NK-92 (cell line): Measurements from ENCODE around the gene PTPMT1.

Source experiments
- DNase-seq: peaks from one replicate; lab custom pipeline; 2025; ENCODE audit not compliant: unreplicated experiment; lab: John Stamatoyannopoulos, UW

The PTPMT1 gene

GRCh38 chr11:47578524-47579494 lies 13.4 kb downstream of the PTPMT1 start, which contains the start of the genes KBTBD4 and NDUFS3:
TSS of gene KBTBD4 (minus strand) at chr11:47578970. CDS start at chr11:47578951, 19 bp downstream.
TSS of gene NDUFS3 (plus strand) at chr11:47579074. CDS start at chr11:47579092, 18 bp downstream.
- DNase-seq, result peak; percentile 31

GRCh38 chr11:47583844-47584243 lies 18.4 kb downstream of the PTPMT1 start:
- no peak for DNase-seq

- DNase-seq, result no peak
Observed at GRCh38 chr11:47586098-47586855, 20.9 kb downstream of the PTPMT1 start, which contains the start of gene FAM180B. TSS of gene FAM180B (plus strand) at chr11:47586678. CDS start at chr11:47586769, 91 bp downstream.

DNA sequence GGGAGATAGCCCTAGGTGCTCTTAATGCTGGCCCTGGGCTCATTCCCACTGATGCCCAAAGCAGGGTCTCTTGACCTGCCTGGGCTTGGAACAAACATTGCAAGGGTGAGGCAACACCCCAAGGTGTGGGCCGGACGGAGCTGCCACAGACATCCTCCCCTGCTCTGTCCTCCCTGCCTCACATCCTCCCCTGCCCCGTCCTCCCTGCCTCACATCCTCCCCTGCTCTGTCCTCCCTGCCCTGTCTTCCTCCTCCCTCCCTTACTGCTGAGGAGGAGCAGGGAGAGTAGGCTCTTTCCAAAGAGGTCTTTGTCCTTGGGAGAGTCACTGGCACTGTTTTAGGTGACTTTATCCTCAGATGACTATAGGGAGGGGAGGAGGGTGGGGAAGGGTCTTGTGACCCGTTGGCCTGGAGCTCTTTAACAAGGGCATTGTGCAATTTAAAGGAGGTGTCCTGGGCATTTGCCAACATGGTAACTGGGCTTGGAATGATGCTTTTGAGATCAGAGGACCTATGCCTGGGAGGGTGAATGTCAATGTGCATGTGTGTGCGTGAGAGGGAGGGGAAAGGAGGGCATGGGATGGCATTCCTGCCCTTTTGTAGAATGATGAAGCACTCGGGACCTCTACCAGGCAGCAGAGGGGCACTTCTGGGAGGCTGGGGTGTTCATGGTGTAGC lies 21.8 kb downstream of the PTPMT1 start:
- no peak for DNase-seq

GRCh38 chr11:47587723-47588326 lies 22.4 kb downstream of the PTPMT1 start:
- DNase-seq, result no peak

DNA sequence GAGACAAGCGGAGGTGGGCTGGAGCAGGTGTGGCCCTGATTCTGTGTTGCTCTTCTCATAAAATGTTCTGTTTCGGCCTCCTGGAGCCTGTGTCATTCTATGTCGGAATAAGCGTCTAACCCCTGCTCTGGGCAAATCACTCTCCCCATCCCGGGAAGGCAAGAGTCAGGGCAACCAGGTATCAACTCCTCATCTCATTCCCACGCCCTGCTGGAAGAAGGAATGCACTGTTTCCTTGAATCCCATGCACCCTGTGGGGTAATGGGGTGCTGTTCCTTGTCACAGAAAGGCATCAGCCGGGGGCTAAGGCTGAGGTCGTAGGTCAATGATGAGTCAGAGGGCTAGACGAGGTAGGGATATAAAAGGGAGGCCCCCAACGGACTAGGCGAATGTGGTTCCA lies 23.7 kb downstream of the PTPMT1 start:
- no peak for DNase-seq

DNA sequence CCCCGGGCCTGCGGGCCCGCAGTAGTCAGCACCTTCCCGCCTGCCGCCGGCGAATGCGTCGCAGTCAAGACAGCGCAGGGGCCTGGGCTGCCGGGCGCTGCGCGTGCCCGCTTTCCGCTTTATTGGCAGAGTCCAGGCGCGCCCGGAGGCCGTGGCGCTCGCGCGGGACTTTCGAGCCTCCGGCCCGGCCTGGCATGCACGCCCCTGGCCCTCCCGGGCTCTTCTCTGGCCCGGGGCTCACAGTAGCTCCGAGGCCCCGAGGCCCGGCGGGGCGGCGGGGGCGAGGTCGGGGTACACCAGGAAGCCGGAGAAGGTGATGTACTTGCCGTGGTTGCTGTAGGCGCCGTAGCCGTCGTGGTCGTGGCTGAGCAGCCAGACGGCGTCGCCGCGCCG lies 24.2 kb downstream of the PTPMT1 start:
- no peak for DNase-seq

DNA sequence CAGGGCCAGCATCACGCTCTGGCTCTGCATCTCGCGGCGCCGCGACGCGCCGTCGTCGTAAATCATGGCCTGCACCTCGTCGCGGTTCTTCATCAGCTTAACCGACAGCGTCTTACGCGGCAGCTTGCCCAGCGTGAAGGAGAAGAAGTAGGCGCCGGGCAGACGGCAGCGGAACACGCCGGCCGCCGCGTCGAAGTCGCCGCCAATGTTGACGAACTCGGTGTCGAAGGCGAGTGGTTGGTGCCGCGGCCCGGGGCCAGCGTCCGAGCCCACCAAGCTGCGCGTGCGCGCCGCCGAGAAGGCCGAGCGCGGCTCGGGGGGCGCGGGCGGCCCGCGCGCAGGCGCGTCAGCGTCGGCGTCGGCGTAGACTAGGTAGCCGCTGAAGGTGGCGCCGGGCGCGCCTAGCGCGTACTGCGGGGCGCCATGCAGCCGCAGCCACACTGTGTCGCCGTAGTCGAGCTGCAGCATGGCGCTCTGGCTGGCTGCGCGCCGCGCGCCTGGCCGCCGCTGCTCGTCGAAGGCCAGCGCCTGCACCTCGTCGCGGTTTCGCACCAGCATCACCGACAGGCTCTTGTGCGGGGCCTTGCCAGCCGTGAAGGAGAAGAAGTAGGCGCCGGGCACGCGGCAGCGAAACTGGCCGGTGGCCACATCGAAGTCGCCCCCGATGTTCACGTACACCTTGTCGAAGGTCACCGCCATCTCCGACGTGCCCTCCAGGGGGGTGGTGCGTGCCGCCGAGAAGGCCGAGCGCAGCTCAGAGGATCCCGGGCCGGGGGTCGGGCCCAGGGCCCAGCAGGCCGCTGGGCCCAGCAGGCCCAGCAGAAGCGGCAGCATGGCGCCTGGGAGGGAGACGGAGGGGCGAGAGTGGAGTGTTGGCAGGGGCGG lies 24.8 kb downstream of the PTPMT1 start:
- DNase-seq, result no peak

DNA sequence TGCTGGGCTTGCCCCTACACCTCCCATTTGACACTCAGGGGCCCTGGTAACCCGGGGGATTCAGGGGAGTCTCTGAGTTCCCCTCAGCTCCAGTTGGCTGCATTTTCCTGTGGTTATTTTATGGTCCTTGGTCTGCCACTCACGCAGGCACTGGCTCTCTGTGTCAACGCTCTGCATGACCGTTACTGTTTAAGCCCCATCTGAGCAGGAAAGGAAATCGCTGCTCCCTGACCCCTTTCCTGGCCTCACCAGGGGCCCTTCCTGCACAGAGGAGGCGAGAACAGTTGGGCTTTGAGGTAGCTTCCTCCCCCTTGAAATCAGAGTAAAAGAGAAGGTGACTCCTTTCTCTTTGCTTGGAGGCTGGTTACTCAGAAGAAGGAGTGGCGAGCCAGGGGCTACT lies 26.4 kb downstream of the PTPMT1 start:
- DNase-seq, result no peak

- no peak for DNase-seq
Observed at GRCh38 chr11:47592251-47592650, 26.9 kb downstream of the PTPMT1 start.

- DNase-seq, result no peak
Observed at GRCh38 chr11:47592970-47593369, 27.6 kb downstream of the PTPMT1 start.

GRCh38 chr11:47593492-47593933 lies 28.1 kb downstream of the PTPMT1 start:
- no peak for DNase-seq

DNA sequence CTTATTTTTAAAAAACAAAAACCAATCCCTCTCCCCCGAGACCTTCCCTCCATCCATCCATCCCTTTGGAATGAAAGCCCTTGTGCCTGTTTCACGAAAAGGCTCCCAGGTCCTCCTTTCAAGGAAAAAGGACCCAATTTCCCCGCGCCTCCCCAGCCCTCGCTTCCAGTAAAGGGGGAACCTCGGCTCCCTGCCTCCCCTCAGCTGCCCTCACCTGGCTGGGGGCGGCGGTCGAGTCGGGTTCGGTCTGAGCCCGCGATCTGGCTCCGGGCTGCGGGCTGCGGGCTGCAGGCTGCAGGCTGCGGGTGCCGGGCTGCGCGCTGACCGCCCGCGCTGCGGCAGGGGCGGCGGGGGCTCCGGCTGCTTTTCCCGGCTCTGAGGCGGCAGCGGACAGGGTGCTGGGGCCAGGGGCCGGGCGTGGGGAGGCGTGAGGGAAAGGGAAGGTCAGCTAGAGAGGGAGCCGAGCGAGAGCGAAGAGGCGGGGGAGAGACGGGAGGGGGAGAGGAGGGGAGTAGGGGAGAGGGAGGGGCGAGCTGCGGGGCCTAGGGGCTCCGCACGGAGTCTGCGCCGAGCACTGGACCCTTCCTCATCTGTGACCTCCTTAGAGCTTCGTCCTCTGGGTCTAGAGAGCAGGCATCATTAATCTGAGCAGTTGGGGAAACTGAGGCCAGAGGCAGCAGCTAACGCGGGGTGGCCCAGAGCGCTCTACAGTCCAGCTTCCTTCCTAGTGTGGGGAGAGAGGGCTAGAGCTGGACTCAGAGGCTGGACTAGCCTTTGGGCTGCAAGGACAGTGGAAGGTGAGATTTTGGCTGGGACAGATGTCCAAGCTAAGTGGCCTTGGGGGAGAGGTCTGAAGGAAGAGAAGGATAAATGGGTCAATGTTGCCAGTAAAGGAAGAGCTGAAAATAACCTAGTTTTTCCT lies 28.8 kb downstream of the PTPMT1 start, which contains the start of gene C1QTNF4:
TSS of gene C1QTNF4 (minus strand) at position 478 of the 922 bp plus-strand sequence. CDS start 3,601 bp downstream, outside the sequence.
- DNase-seq, result no peak

- DNase-seq, result no peak
Observed at GRCh38 chr11:47595029-47595428, 29.6 kb downstream of the PTPMT1 start.

DNA sequence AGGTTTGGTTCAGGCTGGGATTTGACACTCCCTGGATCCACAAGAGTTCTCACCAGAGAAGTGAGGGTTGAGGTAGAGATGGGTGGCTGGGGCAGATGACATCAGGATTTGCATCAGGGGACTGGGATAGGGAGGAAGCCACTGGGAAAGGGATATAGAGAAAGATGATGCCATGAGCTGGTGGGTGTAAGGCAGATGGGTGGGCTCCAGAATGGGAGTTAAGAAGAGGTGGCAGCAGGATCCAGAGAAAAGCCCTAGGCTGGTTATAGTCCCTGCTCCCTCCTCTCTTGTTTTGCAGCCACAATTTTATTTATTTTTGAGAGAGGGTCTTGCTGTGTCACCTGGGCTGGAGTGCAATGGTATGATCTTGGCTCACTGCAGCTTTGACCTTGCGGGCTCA lies 30.6 kb downstream of the PTPMT1 start:
- DNase-seq, result no peak

DNA sequence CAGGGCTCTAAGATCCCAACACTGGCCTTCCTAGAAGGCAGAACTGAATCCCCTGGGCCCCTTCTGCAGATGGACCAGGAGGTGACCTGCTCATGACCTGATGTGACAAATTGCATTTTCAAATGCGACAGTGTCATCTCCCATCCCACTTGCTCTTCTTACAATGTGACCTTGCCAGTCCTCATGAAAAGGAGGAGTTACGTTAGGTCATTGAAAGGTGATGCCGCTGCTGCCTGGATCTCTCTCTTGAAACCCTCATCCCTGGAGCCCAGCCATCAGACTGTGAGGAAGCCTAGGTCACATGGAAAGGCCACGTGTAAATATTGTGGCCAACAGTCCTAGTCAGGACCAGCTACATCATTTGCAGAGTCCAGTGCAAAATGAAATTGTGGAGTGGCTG lies 34.5 kb downstream of the PTPMT1 start:
- no peak for DNase-seq

- no peak for DNase-seq
Observed at GRCh38 chr11:47603295-47603694, 37.9 kb downstream of the PTPMT1 start.

DNA sequence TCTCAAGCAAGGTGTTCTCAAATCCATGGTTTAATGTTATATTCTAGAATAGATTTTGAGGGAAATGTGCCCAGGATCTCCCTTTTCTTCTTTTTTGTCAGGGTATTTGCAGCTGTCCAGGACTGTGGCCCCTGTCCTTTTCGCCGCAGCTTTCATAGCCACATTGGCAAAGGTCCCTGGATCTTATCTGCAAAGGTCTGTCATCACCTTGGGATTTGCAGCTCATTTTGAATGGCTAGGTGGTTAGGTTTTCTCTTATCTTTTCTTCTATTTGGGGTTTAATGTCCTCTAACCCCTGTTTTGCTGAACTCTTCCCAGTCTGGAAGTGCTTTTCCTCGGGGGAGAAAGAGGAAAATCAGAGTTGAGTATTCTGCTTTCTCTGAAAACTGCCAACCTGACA lies 40.5 kb downstream of the PTPMT1 start:
- DNase-seq, result no peak
